Measurements from ENCODE around the gene G6PD. TPM values are rescaled to one million over a fixed set of nuclear protein-coding genes. Genes with fewer than 3 reads are reported as not detected.

G6PD gene
- total and polyA plus RNA-seq, 3 donors from 2014 or later = 206 to 419 (median 263) TPM

DNA sequence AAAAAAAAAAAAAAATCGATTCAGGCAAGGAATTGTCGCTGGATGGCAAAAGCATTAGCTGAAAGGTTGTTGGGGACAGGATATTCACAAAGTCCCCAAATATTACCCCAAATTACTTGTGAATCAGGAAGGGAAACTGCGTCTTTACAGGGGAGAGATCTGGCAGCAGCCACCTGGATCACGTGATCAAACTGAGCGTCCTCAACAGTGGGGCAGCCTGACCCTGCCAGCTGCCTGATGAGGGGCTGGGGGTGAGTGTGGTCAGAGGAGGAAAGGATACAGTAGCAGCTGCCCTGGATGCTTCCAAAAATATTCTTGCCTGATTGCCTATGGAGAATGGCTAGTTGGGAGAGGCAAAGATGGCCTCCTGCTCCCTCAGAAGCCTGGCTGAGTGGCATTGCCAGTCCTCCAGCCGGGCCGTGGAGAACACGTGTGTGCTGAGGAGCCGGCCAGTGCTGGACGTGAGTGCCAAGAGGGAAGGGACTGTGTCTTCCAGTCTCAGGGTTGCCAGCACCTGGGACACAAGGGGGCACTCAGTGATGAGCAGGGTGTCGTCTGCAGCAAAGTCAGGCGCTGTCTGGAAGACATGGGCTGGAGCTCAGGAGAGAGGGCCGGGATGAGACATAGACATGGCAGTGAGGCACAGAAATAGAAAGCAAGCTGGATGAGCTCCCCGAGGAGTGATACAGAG, 64.6 kb downstream of the G6PD start:
- H3K27ac ChIP-seq = no peak overlapping the region
- WGBS, 2 donors = 52 to 77% methylated on average over 9 to 13 of the region's 14 CpGs
- no peak for DNase-seq
- no peaks in the 10 kb centered on the region for H3K36me3 ChIP-seq (ENCODE audit: low read depth, missing control alignments)
- intact Hi-C loops (cut with DNase I; ENCODE audit: low total_unique reads) = no loop called here
- no peaks in the 10 kb centered on the region for H3K27me3 ChIP-seq
- TF ChIP-seq POLR2A (IDR thresholded peaks at IDR 0.05) = no peak
- TF ChIP-seq, protein P1, sequence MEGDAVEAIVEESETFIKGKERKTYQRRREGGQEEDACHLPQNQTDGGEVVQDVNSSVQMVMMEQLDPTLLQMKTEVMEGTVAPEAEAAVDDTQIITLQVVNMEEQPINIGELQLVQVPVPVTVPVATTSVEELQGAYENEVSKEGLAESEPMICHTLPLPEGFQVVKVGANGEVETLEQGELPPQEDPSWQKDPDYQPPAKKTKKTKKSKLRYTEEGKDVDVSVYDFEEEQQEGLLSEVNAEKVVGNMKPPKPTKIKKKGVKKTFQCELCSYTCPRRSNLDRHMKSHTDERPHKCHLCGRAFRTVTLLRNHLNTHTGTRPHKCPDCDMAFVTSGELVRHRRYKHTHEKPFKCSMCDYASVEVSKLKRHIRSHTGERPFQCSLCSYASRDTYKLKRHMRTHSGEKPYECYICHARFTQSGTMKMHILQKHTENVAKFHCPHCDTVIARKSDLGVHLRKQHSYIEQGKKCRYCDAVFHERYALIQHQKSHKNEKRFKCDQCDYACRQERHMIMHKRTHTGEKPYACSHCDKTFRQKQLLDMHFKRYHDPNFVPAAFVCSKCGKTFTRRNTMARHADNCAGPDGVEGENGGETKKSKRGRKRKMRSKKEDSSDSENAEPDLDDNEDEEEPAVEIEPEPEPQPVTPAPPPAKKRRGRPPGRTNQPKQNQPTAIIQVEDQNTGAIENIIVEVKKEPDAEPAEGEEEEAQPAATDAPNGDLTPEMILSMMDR (IDR thresholded peaks at IDR 0.05) = no peak
- no peaks in the 10 kb centered on the region for H3K4me1 ChIP-seq
- no peak overlapping the region for H3K4me3 ChIP-seq
- no peaks in the 10 kb centered on the region for H3K9me3 ChIP-seq

Small RNA genes within 50 kb of the gene (small RNA-seq; reads per million reads assigned to genes)
- 0 reads per million in 2 donors for gene RN7SL697P

Other genes starting within 250 kb of the G6PD start
- gene FLNA, start 172.2 kb downstream of the G6PD start, total RNA-seq = 100 to 1,000 TPM; 400 to 532 TPM
- gene FLNA, start 172.2 kb downstream of the G6PD start, polyA plus RNA-seq (ENCODE audit: insufficient read depth, low read depth, low replicate concordance) = 474 TPM
- 10 to 100 TPM; 65.6 to 69.6 TPM for gene EMD, start 167.6 kb downstream of the G6PD start, total RNA-seq
- gene EMD, start 167.6 kb downstream of the G6PD start, polyA plus RNA-seq (ENCODE audit: insufficient read depth, low read depth, low replicate concordance) = 74.2 TPM
- 1,000 to 10,000 TPM in 1 of 2 donors, 100 to 1,000 TPM in 1; 925 to 1,913 TPM for gene RPL10, start 148.5 kb downstream of the G6PD start, total RNA-seq
- 1,423 TPM for gene RPL10, start 148.5 kb downstream of the G6PD start, polyA plus RNA-seq (ENCODE audit: insufficient read depth, low read depth, low replicate concordance)
- gene DNASE1L1, start 137.6 kb downstream of the G6PD start, total RNA-seq = 10 to 100 TPM; 36.5 to 42.2 TPM
- 18.5 TPM for gene DNASE1L1, start 137.6 kb downstream of the G6PD start, polyA plus RNA-seq (ENCODE audit: insufficient read depth, low read depth, low replicate concordance)
- gene TAFAZZIN, start 135.3 kb downstream of the G6PD start, total RNA-seq = 10 to 100 TPM; 32.1 to 48.7 TPM
- 11.8 TPM for gene TAFAZZIN, start 135.3 kb downstream of the G6PD start, polyA plus RNA-seq (ENCODE audit: insufficient read depth, low read depth, low replicate concordance)
- 100 to 1,000 TPM in 1 of 2 donors, 10 to 100 TPM in 1; 95.1 to 158 TPM for gene ATP6AP1, start 118.2 kb downstream of the G6PD start, total RNA-seq
- 119 TPM for gene ATP6AP1, start 118.2 kb downstream of the G6PD start, polyA plus RNA-seq (ENCODE audit: insufficient read depth, low read depth, low replicate concordance)
- 100 to 1,000 TPM; 158 to 162 TPM for gene GDI1, start 109.7 kb downstream of the G6PD start, total RNA-seq
- 118 TPM for gene GDI1, start 109.7 kb downstream of the G6PD start, polyA plus RNA-seq (ENCODE audit: insufficient read depth, low read depth, low replicate concordance)
- 10 to 100 TPM; 38.4 to 38.5 TPM for gene FAM50A, start 102.7 kb downstream of the G6PD start, total RNA-seq
- 29.6 TPM for gene FAM50A, start 102.7 kb downstream of the G6PD start, polyA plus RNA-seq (ENCODE audit: insufficient read depth, low read depth, low replicate concordance)
- gene PLXNA3, start 88.6 kb downstream of the G6PD start, total RNA-seq = 10 to 100 TPM; 37.3 to 63.5 TPM
- gene PLXNA3, start 88.6 kb downstream of the G6PD start, polyA plus RNA-seq (ENCODE audit: insufficient read depth, low read depth, low replicate concordance) = 24.7 TPM
- gene LAGE3, start 67.6 kb downstream of the G6PD start, total RNA-seq = 10 to 100 TPM; 29.1 to 30.9 TPM
- gene LAGE3, start 67.6 kb downstream of the G6PD start, polyA plus RNA-seq (ENCODE audit: insufficient read depth, low read depth, low replicate concordance) = 12.4 TPM
- 10 to 100 TPM; 16.8 to 18.9 TPM for gene UBL4A, start 60.2 kb downstream of the G6PD start, total RNA-seq
- gene UBL4A, start 60.2 kb downstream of the G6PD start, polyA plus RNA-seq (ENCODE audit: insufficient read depth, low read depth, low replicate concordance) = 13.3 TPM
- gene SLC10A3, start 56.2 kb downstream of the G6PD start, total RNA-seq = 10 to 100 TPM; 25.0 to 26.5 TPM
- 22.4 TPM for gene SLC10A3, start 56.2 kb downstream of the G6PD start, polyA plus RNA-seq (ENCODE audit: insufficient read depth, low read depth, low replicate concordance)
- 10 to 100 TPM; 24.7 to 41.1 TPM for gene FAM3A, start 30.6 kb downstream of the G6PD start, total RNA-seq
- 24.0 TPM for gene FAM3A, start 30.6 kb downstream of the G6PD start, polyA plus RNA-seq (ENCODE audit: insufficient read depth, low read depth, low replicate concordance)
- 10 to 100 TPM; 28.1 to 38.7 TPM for gene IKBKG, start 774 bp upstream of the G6PD start, total RNA-seq
- gene IKBKG, start 774 bp upstream of the G6PD start, polyA plus RNA-seq (ENCODE audit: insufficient read depth, low read depth, low replicate concordance) = 27.9 TPM
- gene CTAG1A, start 38.3 kb upstream of the G6PD start, total RNA-seq = 10 to 100 TPM; 14.7 to 18.1 TPM
- 7.1 TPM for gene CTAG1A, start 38.3 kb upstream of the G6PD start, polyA plus RNA-seq (ENCODE audit: insufficient read depth, low read depth, low replicate concordance)
- gene CTAG1B, start 72.4 kb upstream of the G6PD start, total RNA-seq = 10 to 100 TPM; 18.0 to 20.3 TPM
- 7.1 TPM for gene CTAG1B, start 72.4 kb upstream of the G6PD start, polyA plus RNA-seq (ENCODE audit: insufficient read depth, low read depth, low replicate concordance)
- 10 to 100 TPM; 17.3 to 27.6 TPM for gene CTAG2, start 106.7 kb upstream of the G6PD start, total RNA-seq
- gene CTAG2, start 106.7 kb upstream of the G6PD start, polyA plus RNA-seq (ENCODE audit: insufficient read depth, low read depth, low replicate concordance) = 8.4 TPM
- 10 to 100 TPM; 30.5 to 30.6 TPM for gene GAB3, start 204.2 kb upstream of the G6PD start, total RNA-seq
- gene GAB3, start 204.2 kb upstream of the G6PD start, polyA plus RNA-seq (ENCODE audit: insufficient read depth, low read depth, low replicate concordance) = 9.1 TPM
- gene DKC1, start 216.0 kb upstream of the G6PD start, total RNA-seq = 10 to 100 TPM; 66.4 to 93.1 TPM
- 58.8 TPM for gene DKC1, start 216.0 kb upstream of the G6PD start, polyA plus RNA-seq (ENCODE audit: insufficient read depth, low read depth, low replicate concordance)

All from testis (tissue), 3 donors.